Stimulated activated CD4-positive, alpha-beta T cell treated with anti-CD3 and anti-CD28 coated beads, Interleukin-1b, Interleukin-23, amount 100 ng/mL, for 24 hours (primary cell): ENCODE measurements around the gene VPS13D.
"Not testable (repeated sequence)": the region's sequence is repeated elsewhere in the genome, so short reads cannot be mapped to it uniquely, and the experiment has no call there.

Experiments
- DNase-seq, 4 experiments: peaks; one replicate each; pipeline ENCODE4 v3.0.0-alpha.2; 2020; ENCODE audit warnings: low read depth in 4 of 4, low spot score in 1 of 4

VPS13D gene

GRCh38 chr1:12196641-12197482 lies 33.0 kb upstream of the VPS13D start:
- no peak for DNase-seq

GRCh38 chr1:12197483-12197880 lies 32.3 kb upstream of the VPS13D start:
- no peak for DNase-seq

GRCh38 chr1:12200208-12200607 lies 29.6 kb upstream of the VPS13D start:
- no peak for DNase-seq

GRCh38 chr1:12201352-12202189 lies 28.3 kb upstream of the VPS13D start:
- DNase-seq = no peak

- no peak for DNase-seq
Observed at GRCh38 chr1:12202190-12202497, 27.7 kb upstream of the VPS13D start.

GRCh38 chr1:12202577-12202976 lies 27.3 kb upstream of the VPS13D start:
- no peak for DNase-seq

- no peak for DNase-seq
Observed at GRCh38 chr1:12203216-12204007, 26.4 kb upstream of the VPS13D start.

- peak in 3 of 4 experiments; percentile 26 to 62 (median 37) for DNase-seq
Observed at GRCh38 chr1:12204140-12204539, 25.7 kb upstream of the VPS13D start.

- no peak for DNase-seq
Observed at GRCh38 chr1:12204754-12205658, 24.8 kb upstream of the VPS13D start.

GRCh38 chr1:12206238-12206637 lies 23.6 kb upstream of the VPS13D start:
- no peak for DNase-seq

GRCh38 chr1:12206792-12207424 lies 22.9 kb upstream of the VPS13D start:
- DNase-seq = no peak

- no peak for DNase-seq
Observed at GRCh38 chr1:12208271-12208670, 21.6 kb upstream of the VPS13D start.

- DNase-seq = peak; percentile 67 to 87 (median 78)
Observed at GRCh38 chr1:12208764-12209494, 20.9 kb upstream of the VPS13D start.

- no peak for DNase-seq
Observed at GRCh38 chr1:12209495-12209832, 20.4 kb upstream of the VPS13D start.

- DNase-seq = no peak
Observed at GRCh38 chr1:12215118-12215961, 14.5 kb upstream of the VPS13D start.

- no peak for DNase-seq
Observed at GRCh38 chr1:12219800-12220199, 10.0 kb upstream of the VPS13D start.

- no peak for DNase-seq
Observed at GRCh38 chr1:12220890-12221289, 8.9 kb upstream of the VPS13D start.

GRCh38 chr1:12222700-12223099 lies 7.1 kb upstream of the VPS13D start:
- DNase-seq = not testable (repeated sequence)

GRCh38 chr1:12224092-12224491 lies 5.7 kb upstream of the VPS13D start:
- DNase-seq = not testable (repeated sequence)
